Common myeloid progenitor, CD34-positive (primary cell): ENCODE measurements around the gene PSMG3.

ENCODE experiments used
- CTCF ChIA-PET: fragments of 350-600 bp; sonication (Branson Sonifier 250); formaldehyde crosslinking; loops from one replicate; lab custom pipeline; 2021; ENCODE audit warnings: antibody characterized with exemption; lab: Charles Lee
- POLR2A ChIA-PET: fragments of 350-600 bp; sonication (Branson Sonifier 250); formaldehyde crosslinking; loops from one replicate; lab custom pipeline; 2021; ENCODE audit warnings: antibody characterized with exemption; lab: Charles Lee
- DNase-seq, 3 donors: peaks; one replicate each; pipeline versions ENCODE4 v3.0.0 to v3.0.0-alpha.2; 2013
- H3K27ac ChIP-seq, 2 experiments: 1 replicate in 1 of 2; 2 replicates in 1 of 2; pipeline ENCODE4 v1.7.0; 2013; ENCODE audit warnings: inconsistent platforms in 2 of 2, low read length in 2 of 2, mild to moderate bottlenecking in 2 of 2, low read depth in 1 of 2, moderate library complexity in 1 of 2; ENCODE audit not compliant: severe bottlenecking in 2 of 2, insufficient read depth in 1 of 2, poor library complexity in 1 of 2
- H3K27me3 ChIP-seq, 5 experiments: replicated peaks in 2 of 5; 1 replicate in 3 of 5; 2 replicates in 2 of 5; pipeline versions ENCODE4 v1.6.1 to v1.7.0; 2013; ENCODE audit warnings: low read length in 4 of 5, mild to moderate bottlenecking in 2 of 5, moderate library complexity in 2 of 5, inconsistent platforms in 1 of 5; ENCODE audit not compliant: insufficient read depth in 5 of 5, control insufficient read depth in 4 of 5
- H3K36me3 ChIP-seq, 4 experiments: 1 replicate in 2 of 4; 2 replicates in 2 of 4; pipeline versions ENCODE4 v1.6.1 to v1.7.0; 2013; ENCODE audit warnings: low read length in 3 of 4, control low read depth in 1 of 4, mild to moderate bottlenecking in 1 of 4; ENCODE audit not compliant: control insufficient read depth in 4 of 4, insufficient read depth in 4 of 4
- H3K4me1 ChIP-seq, 4 experiments: 1 replicate in 3 of 4; 2 replicates in 1 of 4; pipeline versions ENCODE4 v1.6.1 to v1.7.1; 2013; ENCODE audit warnings: low read length in 3 of 4, mild to moderate bottlenecking in 3 of 4, control low read depth in 1 of 4, inconsistent platforms in 1 of 4, moderate library complexity in 1 of 4; ENCODE audit not compliant: control insufficient read depth in 4 of 4, insufficient read depth in 4 of 4; ENCODE audit errors: control extremely low read depth in 1 of 4
- H3K4me3 ChIP-seq, 7 experiments: 1 replicate in 4 of 7; 2 replicates in 3 of 7; pipeline versions ENCODE4 v1.5.1 to v1.7.0; 2013; ENCODE audit warnings: mild to moderate bottlenecking in 7 of 7, low read length in 6 of 7, moderate library complexity in 6 of 7, inconsistent platforms in 2 of 7, low read depth in 2 of 7, control low read depth in 1 of 7; ENCODE audit not compliant: insufficient read depth in 4 of 7, control insufficient read depth in 1 of 7; ENCODE audit errors: extremely low read depth in 1 of 7
- H3K9me3 ChIP-seq, 5 experiments: 1 replicate in 4 of 5; 2 replicates in 1 of 5; pipeline versions ENCODE4 v1.6.1 to v1.7.1; 2013; ENCODE audit warnings: low read length in 4 of 5, mild to moderate bottlenecking in 2 of 5, inconsistent platforms in 1 of 5, low read depth in 1 of 5, moderate library complexity in 1 of 5; ENCODE audit not compliant: control insufficient read depth in 4 of 5, insufficient read depth in 2 of 5; ENCODE audit errors: control extremely low read depth in 1 of 5
- WGBS: methylation state at CpG from one replicate; pipeline ENCODE4 v1.1.5; 2013; ENCODE audit not compliant: insufficient coverage; 5-methylcytosine and 5-hydroxymethylcytosine counted together

Gene PSMG3

DNA sequence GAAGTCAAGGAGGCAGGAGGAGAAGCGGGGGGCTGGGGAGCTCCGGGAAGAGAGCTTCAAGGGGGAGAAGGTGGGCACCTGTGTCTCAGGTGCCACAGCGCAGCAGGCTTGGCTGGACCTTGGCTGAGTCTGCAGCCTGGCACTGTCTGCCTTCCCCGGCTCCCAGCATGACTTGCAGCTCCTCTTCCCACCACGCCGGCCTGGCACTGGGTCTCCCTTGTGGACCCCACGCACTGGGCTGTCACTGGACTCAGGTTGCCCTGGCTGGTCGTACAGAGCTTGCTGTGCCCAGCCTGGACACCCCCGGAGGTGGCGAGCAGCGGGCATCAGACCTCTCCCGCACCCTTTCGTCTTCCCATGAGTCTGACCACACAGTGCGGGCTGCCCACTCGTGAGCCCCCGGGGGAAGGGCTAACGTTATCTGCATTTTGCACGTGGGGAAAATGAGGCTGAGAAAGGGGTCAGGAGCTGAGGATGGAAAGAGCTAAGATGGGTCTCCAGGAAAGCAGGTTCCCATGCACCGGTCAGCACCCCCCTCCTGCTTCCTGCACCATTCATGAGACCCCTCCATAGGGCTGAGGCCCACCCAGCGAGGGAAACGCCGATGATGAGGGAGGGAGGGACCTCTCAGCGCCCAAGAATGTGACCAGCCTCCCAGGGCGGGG is 40.3 kb upstream of the PSMG3 start:
- Histone ChIP-seq H3K4me3 (no peak overlapping the region), H3K4me1 (peaks cover 0 to 4% (median 2%) of the 10 kb centered on the region in 4 experiments), H3K9me3 (no peaks in the 10 kb centered on the region), H3K27me3 (peaks cover 0 to 5% (median 0%) of the 10 kb centered on the region in 5 experiments), H3K27ac (no peak overlapping the region), H3K36me3 (no peaks in the 10 kb centered on the region)
- DNase-seq, result no peak
- 94% methylated on average over 23 of the region's 24 CpGs for WGBS
- ChIA-PET CTCF (interaction anchor here (1.7 kb wide), 1 partner anchor 18 kb away, joined by 5 read pairs; no protein-coding TSS in a partner anchor), POLR2A (no interaction called here)

GRCh38 chr7:1609023-1609422 is 39.2 kb upstream of the PSMG3 start:
- peaks cover 0 to 3% (median 0%) of the 10 kb centered on the region in 5 experiments for H3K27me3 ChIP-seq
- no peak for DNase-seq
- H3K4me1 ChIP-seq, result peaks cover 0 to 4% (median 2%) of the 10 kb centered on the region in 4 experiments
- no peaks in the 10 kb centered on the region for H3K36me3 ChIP-seq
- POLR2A ChIA-PET, result no interaction called here
- H3K27ac ChIP-seq, result no peak overlapping the region
- H3K9me3 ChIP-seq, result no peaks in the 10 kb centered on the region
- WGBS, result 81% methylated on average over 7 of the region's 10 CpGs
- CTCF ChIA-PET, result interaction anchor here (1.7 kb wide), 1 partner anchor 17 kb away, joined by 5 read pairs; no protein-coding TSS in a partner anchor
- no peak overlapping the region for H3K4me3 ChIP-seq

DNA sequence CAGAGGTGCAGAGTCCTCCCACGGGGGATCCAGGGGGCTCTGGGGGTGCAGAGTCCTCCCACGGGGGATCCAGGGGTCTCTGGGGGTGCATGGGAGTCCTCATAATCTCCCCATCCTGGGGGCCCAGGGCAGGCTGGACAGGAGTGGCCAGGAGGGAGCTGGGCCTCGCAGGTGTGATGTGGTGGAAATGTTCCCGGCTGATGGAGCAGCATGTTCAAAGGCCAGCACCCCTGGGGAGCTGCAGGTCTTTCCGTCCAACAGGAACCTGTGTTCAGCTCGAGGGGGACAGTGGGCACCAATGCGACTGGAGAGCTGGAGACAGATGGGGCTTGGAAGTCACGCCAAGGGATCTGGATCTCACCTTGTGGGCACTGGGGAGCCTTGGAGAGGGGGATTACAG is 38.5 kb upstream of the PSMG3 start:
- POLR2A ChIA-PET, result no interaction called here
- H3K4me1 ChIP-seq, result peaks cover 0 to 4% (median 2%) of the 10 kb centered on the region in 4 experiments

DNA sequence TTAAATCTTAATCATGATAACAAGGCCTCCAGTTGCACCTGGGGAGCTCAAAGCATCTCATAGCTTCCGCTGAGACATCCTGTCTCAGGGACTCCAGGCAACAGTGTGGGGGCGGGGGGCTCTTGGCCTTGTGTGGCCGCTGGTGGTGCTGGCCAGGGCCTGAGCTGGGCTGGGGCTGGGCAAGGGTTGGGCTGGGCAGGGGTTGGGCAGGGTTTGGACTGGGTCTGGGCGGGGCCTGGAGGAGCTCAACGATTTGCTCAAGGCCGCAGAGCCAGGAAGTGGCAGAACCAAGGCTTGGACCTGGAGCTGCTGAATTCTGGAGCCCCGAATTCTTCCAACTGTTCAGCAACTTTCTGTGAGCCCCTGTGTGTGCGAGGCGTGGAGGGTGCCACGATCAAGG is 37.9 kb upstream of the PSMG3 start:
- WGBS, result 95% methylated on average over 9 of the region's 10 CpGs
- DNase-seq, result no peak
- ChIA-PET CTCF (no interaction called here), POLR2A (no interaction called here)
- Histone ChIP-seq H3K27me3 (peaks cover 0 to 3% (median 0%) of the 10 kb centered on the region in 5 experiments), H3K9me3 (no peaks in the 10 kb centered on the region), H3K27ac (no peak overlapping the region), H3K4me1 (peaks cover 0 to 4% (median 2%) of the 10 kb centered on the region in 4 experiments), H3K36me3 (no peaks in the 10 kb centered on the region), H3K4me3 (no peak overlapping the region)

More for the DNA sequence above, 38.5 kb upstream of the PSMG3 start:
- CTCF ChIA-PET, result no interaction called here
- no peak overlapping the region for H3K27ac ChIP-seq
- no peaks in the 10 kb centered on the region for H3K9me3 ChIP-seq
- DNase-seq, result no peak
- no peak overlapping the region for H3K4me3 ChIP-seq
- H3K27me3 ChIP-seq, result peaks cover 0 to 3% (median 0%) of the 10 kb centered on the region in 5 experiments
- no peaks in the 10 kb centered on the region for H3K36me3 ChIP-seq
- WGBS, result 92% methylated on average over 5 of the region's 8 CpGs

DNA sequence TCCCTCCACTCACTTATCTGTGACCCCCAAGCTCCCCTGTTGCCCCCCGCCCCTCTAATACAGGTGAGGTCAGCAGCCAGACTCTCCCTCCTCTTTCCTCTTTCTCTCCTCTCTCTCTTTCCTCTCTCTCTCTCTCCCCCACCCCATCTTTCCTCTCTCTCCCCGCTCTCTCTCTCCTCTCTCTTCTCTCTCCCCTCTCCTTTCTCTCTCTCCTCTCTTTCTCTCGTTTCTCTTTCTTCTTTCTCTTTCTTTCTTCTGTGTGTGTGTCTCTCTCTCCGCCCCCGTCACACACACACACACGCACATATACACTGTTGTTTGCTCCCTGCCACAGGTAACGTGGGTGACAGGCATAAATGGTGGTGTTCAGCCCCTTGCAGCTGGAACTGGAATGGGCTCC is 37.2 kb upstream of the PSMG3 start:
- ChIA-PET POLR2A (no interaction called here), CTCF (no interaction called here)
- H3K9me3 ChIP-seq, result no peaks in the 10 kb centered on the region
- 88% methylated on average over 6 of the region's 7 CpGs for WGBS
- DNase-seq, result no peak
- peaks cover 0 to 4% (median 2%) of the 10 kb centered on the region in 4 experiments for H3K4me1 ChIP-seq
- H3K27me3 ChIP-seq, result peaks cover 0 to 3% (median 0%) of the 10 kb centered on the region in 5 experiments
- H3K4me3 ChIP-seq, result no peak overlapping the region
- H3K36me3 ChIP-seq, result no peaks in the 10 kb centered on the region
- no peak overlapping the region for H3K27ac ChIP-seq

- H3K27ac ChIP-seq, result no peak overlapping the region
- DNase-seq, result no peak
- WGBS, result 74% methylated on average over 2 of the region's 2 CpGs
Observed at GRCh38 chr7:1604383-1604782, 34.6 kb upstream of the PSMG3 start.

More at GRCh38 chr7:1604383-1604782, 34.6 kb upstream of the PSMG3 start:
- ChIA-PET POLR2A (no interaction called here), CTCF (no interaction called here)
- Histone ChIP-seq H3K4me1 (peaks cover 0 to 4% (median 2%) of the 10 kb centered on the region in 4 experiments), H3K9me3 (no peaks in the 10 kb centered on the region), H3K36me3 (no peaks in the 10 kb centered on the region), H3K4me3 (no peak overlapping the region), H3K27me3 (peaks cover 0 to 3% (median 0%) of the 10 kb centered on the region in 5 experiments)
